Peyer's patch (tissue), 4 donors: ENCODE results near the gene TPD52L2.

Experiments
- POLR2A ChIP-seq, 2 donors: fragments of 450-650 bp; IDR thresholded peaks; one replicate each; pipeline ENCODE4 v1.5.1; 2017; ENCODE audit warnings: antibody characterized with exemption in 2 of 2, mild to moderate bottlenecking in 2 of 2, moderate library complexity in 2 of 2
- TF ChIP-seq, protein P1 (sequence below), 6 experiments: fragments of 450-650 bp in 4 of 6; fragments of 200-600 bp in 2 of 6; sonication (generic) in 1 of 6; IDR thresholded peaks; one replicate each; pipeline ENCODE4 v1.5.1; 2017 to 2019; ENCODE audit warnings: antibody characterized with exemption in 6 of 6, mild to moderate bottlenecking in 3 of 6, moderate library complexity in 1 of 6

DNA sequence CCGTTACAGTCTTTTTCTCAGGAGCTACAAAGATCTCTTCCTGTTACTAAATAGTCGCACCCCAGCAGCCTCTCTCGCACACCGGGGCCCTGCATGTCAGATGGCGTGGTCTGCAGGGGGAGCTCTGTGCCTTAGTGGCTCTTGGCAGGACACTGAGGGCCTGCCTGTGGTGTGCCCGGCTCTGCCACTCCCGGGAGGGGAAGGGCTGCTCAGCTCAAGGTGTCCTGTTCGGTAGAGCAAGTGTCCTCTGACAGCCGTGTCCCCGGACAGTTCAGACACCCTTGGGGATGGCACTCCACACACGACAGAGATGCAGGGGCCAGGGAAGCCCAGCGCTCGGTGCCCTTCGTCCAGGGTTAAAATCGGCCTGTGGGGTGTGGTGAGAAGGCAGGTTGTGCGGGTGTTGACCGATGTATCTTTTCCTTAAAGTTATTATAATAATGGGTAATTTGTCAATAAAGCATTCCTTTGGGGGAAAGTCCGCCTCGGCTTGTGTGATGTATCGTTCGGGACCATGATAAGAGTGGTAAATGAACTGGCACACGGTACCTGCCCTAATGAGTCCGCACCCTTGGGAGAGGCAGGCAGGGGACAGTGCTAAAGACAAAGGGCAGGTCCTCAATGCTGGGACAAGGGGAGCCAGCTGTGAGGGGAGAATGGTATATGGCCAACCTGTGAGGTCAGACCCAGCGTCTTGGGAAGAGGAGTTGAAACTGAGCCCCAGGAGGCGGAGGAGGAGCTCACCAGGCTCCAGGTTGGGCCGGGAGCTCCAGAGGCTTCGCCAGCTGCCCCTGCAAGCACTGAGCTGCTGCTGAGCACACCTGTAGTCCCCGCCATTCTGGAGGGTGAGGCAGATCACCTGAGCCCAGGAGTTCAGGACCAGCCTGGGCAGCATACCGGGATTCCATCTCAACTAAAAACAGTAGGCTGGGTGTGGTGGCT is 26.3 kb downstream of the TPD52L2 start:
- TF ChIP-seq, protein P1, sequence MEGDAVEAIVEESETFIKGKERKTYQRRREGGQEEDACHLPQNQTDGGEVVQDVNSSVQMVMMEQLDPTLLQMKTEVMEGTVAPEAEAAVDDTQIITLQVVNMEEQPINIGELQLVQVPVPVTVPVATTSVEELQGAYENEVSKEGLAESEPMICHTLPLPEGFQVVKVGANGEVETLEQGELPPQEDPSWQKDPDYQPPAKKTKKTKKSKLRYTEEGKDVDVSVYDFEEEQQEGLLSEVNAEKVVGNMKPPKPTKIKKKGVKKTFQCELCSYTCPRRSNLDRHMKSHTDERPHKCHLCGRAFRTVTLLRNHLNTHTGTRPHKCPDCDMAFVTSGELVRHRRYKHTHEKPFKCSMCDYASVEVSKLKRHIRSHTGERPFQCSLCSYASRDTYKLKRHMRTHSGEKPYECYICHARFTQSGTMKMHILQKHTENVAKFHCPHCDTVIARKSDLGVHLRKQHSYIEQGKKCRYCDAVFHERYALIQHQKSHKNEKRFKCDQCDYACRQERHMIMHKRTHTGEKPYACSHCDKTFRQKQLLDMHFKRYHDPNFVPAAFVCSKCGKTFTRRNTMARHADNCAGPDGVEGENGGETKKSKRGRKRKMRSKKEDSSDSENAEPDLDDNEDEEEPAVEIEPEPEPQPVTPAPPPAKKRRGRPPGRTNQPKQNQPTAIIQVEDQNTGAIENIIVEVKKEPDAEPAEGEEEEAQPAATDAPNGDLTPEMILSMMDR (IDR thresholded peaks at IDR 0.05), result peak in 3 of 6 experiments; percentile 36 to 52 (median 42)
- peak; percentile 44 to 47 for TF ChIP-seq POLR2A (IDR thresholded peaks at IDR 0.05)
